B cell (primary cell): ENCODE measurements around the gene UBAP1L.

Source experiments
- EZH2 ChIP-seq: IDR thresholded peaks from 2 replicates; pipeline ENCODE4 v1.6.1; 2012; ENCODE audit warnings: borderline replicate concordance, low read depth, mild to moderate bottlenecking, moderate library complexity, low read length; ENCODE audit not compliant: insufficient read depth, poor library complexity, severe bottlenecking
- TF ChIP-seq, protein P1 (sequence below): fragments of 200-600 bp; IDR thresholded peaks from one replicate; pipeline ENCODE4 v1.8.0; 2022; ENCODE audit warnings: antibody characterized with exemption, mild to moderate bottlenecking

GRCh38 chr15:65100442-65100841 lies 14.6 kb downstream of the UBAP1L start:
- TF ChIP-seq, protein P1, sequence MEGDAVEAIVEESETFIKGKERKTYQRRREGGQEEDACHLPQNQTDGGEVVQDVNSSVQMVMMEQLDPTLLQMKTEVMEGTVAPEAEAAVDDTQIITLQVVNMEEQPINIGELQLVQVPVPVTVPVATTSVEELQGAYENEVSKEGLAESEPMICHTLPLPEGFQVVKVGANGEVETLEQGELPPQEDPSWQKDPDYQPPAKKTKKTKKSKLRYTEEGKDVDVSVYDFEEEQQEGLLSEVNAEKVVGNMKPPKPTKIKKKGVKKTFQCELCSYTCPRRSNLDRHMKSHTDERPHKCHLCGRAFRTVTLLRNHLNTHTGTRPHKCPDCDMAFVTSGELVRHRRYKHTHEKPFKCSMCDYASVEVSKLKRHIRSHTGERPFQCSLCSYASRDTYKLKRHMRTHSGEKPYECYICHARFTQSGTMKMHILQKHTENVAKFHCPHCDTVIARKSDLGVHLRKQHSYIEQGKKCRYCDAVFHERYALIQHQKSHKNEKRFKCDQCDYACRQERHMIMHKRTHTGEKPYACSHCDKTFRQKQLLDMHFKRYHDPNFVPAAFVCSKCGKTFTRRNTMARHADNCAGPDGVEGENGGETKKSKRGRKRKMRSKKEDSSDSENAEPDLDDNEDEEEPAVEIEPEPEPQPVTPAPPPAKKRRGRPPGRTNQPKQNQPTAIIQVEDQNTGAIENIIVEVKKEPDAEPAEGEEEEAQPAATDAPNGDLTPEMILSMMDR, result no peak
- no peak for TF ChIP-seq EZH2
